ENCODE results near the gene SLC16A2.

GRCh38 chrX:74507191-74507590, 85.9 kb downstream of the SLC16A2 start:
- TF ChIP-seq POLR2A (IDR thresholded peaks at IDR 0.05) (no peak), POLR2AphosphoS5 (IDR thresholded peaks at IDR 0.05) (no peak), CTCF (IDR thresholded peaks at IDR 0.05) (no peak)
